GM12865 (cell line): ENCODE results near the gene SP3.

Experiments used
- DNase-seq: peaks from one replicate; pipeline ENCODE4 v3.0.0; 2010; ENCODE audit warnings: low read depth
- H3K4me3 ChIP-seq: 2 replicates; pipeline ENCODE4 v1.5.1; 2011; ENCODE audit warnings: mild to moderate bottlenecking, low read depth, low read length, control low read depth
- TF ChIP-seq, protein P1 (sequence below): IDR thresholded peaks from 2 replicates; pipeline ENCODE4 v1.5.1; 2011; ENCODE audit warnings: low read length, control low read depth, low read depth, inconsistent platforms; ENCODE audit not compliant: insufficient read depth; ENCODE audit errors: missing control alignments

Gene SP3

DNA sequence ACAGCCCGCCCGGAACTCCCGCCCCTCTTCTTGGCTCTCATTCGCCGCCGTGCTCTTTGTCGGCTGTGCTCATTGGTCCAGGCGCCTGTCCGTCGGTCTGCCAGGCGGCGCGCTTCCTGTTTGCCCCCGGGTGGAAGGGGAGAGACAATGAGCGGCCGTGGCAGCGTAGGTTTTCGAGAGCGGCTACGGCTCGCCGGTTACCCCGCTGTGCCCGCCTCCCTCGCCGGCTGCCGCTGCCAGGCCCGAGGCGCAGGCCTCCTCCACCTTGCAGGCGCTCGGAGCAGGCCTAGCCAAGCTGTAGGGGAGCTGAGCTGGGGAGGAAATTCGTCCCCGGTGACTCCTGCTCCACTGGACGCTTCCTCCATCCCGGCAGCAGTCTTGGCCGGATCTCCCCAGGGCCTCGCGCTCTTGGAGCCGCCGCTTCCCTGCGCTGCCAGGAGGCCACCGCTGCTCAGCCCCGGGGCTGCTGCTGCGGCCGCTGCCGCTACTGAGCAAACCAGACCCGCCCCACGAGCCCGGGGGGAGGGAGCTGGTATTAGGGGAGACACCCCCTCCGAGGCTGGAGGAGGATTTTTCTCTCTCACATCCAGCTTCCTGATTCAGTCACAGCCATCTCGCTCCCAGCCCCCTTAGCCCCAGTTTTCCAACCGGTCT lies at the start of gene SP3:
Gene SP3 (minus strand): TSS at position 2 of the 654 bp plus-strand sequence. CDS start 202 bp downstream, outside the sequence.
- TF ChIP-seq, protein P1, sequence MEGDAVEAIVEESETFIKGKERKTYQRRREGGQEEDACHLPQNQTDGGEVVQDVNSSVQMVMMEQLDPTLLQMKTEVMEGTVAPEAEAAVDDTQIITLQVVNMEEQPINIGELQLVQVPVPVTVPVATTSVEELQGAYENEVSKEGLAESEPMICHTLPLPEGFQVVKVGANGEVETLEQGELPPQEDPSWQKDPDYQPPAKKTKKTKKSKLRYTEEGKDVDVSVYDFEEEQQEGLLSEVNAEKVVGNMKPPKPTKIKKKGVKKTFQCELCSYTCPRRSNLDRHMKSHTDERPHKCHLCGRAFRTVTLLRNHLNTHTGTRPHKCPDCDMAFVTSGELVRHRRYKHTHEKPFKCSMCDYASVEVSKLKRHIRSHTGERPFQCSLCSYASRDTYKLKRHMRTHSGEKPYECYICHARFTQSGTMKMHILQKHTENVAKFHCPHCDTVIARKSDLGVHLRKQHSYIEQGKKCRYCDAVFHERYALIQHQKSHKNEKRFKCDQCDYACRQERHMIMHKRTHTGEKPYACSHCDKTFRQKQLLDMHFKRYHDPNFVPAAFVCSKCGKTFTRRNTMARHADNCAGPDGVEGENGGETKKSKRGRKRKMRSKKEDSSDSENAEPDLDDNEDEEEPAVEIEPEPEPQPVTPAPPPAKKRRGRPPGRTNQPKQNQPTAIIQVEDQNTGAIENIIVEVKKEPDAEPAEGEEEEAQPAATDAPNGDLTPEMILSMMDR = no peak
- DNase-seq = peak; percentile 98
- H3K4me3 ChIP-seq = peak within 1 kb of the TSS; percentile 72

DNA sequence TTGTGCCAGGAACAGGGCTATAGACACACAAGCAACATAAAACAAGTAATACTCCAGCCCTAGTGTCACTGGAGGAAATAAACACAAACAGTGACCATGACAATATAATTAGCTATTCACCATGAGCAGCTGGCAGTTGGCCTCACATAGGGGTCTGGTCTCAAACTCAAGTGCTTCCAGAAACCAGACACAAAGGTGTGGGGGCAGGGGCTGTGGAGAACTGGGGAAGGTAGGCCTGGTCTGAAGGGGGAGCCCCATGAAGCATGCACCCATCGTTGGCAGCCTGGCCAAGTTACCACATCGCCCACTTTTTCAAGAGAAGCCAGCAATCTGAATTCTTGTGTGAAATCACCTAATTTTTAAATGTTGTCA lies 49.5 kb upstream of the SP3 start:
- no peak overlapping the region for H3K4me3 ChIP-seq
- TF ChIP-seq, protein P1 = no peak
- DNase-seq = no peak

DNA sequence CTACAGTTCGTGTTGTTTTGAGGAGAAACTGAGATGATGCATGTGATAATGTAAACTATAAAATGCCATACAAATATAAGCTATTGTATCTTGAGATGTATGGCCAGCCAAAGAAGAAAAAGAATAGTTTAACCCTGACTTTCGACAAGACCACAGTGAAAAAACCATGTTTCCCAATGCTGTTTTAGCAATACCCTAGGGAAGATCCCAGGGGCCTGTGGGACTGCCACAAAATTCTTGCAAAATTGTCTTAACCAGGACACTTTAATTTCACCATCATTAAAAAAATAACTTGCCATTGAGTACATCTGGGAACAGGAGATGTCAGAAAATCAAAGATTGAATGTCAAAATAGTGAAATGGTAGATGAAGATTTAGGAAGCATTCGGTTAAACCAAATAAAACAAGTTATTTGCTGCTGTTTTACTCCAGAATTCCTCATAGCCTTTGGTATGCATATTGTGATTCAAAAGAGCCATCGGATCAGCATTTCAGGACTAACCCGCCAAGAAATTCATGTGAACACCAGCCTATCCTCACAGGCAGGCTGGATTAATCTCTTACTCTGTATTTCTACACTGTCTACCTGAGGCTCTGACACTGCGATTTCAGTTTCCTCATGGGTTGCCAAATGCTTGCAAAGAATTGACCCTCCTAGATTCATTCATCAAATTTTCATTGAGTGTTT lies 49.0 kb upstream of the SP3 start:
- no peak for DNase-seq
- TF ChIP-seq, protein P1 = no peak
- no peak overlapping the region for H3K4me3 ChIP-seq

DNA sequence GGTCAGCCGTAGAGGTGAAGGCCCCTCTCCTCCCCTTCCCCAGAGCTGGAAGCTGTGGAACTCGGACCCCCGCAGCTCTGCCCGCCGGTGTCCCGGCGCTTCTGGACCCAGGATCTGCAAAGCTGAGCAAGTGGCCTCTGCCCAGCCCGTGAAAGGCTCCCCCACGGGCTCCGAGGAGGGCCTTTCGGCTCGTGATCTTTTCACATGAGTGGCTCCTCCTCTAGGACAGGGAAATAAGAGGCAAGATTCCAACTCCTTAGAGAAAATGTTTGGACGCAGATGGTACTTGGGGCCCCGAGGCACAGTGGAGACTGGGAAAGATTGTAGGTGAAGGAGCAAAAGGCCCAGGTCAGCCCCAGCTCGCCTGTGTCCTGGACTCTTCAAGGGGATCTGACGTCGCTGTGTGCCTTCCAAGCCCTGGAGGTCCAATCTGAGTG lies 48.2 kb upstream of the SP3 start:
- H3K4me3 ChIP-seq = no peak overlapping the region
- no peak for DNase-seq
- TF ChIP-seq, protein P1 = no peak

DNA sequence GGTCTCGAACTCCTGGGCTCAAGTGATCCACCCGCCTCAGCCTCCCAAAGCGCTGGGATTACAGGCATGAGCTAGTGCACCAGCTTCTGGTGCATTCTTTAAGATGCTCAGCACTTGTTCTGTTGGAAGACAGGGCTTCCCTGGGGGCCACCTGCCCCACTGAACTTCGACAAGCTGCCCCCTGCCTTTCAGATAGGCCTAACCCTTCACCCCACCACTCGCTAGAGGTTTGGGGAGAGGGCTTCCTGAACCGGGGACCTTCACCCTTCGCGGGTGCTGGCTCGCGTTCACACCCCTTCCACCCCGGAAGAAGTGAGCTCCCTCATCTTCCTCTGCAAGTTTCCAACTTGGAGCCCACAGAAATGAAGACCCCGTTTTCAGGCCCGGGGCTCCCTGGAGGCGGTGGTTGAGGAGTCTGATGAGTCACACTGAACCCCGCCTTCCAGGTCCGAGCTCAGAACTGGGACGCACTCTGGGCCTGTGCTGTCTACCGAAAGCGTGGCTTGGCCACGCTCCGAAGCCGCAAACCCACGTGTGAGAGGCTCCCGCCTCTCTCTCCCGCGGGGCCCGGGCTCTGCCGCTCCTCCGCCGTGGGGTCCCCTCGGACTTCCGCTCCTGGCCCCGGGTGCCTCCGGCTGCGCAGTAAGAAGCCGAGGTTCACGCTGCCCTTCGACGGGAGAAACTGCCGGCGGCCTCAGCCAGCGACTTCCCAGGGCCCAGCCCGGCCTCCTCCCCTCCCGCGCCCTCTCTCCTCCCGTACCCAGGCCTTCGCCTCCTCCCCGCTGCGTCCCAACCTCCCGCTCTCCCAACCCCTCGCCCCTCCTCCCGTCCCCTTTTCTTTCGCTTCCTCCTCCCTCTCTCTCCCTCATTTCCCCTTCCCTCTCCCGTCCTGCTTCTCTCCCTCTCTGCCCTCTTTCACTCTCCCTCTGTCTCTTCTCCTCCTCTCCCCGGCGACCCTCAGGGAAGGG lies 47.5 kb upstream of the SP3 start:
- TF ChIP-seq, protein P1 = no peak
- peak overlapping the region; percentile 54 for H3K4me3 ChIP-seq
- peak; percentile 31 for DNase-seq

DNA sequence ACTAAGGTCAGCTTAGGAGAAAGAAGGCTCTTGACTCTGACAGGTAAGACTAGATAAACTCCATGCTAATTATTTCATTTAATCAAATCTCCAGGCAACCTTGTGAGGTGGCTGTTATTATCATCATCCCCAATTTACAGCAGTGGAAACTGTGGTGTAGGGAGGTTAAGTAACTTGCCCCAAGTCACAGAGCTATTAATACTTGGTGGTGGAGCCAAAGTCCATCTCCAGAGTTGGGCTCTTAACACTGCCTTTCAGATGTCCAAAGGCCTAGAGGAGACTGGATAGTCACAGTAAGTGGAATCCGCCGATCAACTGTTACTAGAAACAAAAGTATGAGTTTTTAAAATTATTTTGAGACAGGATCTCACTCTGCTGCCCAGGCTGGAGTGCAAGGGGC lies 46.6 kb upstream of the SP3 start:
- TF ChIP-seq, protein P1 = no peak
- no peak for DNase-seq
- H3K4me3 ChIP-seq = no peak overlapping the region
